C4-2B (cell line): Measurements from ENCODE around the gene HVCN1.

Experiments
- ZFX ChIP-seq: fragments of 450-650 bp; IDR thresholded peaks from 2 replicates; pipeline ENCODE4 v1.6.1; 2017
- TF ChIP-seq, protein P1 (sequence below): fragments of 450-650 bp; conservative IDR thresholded peaks from 2 replicates; pipeline ENCODE4 v1.5.1; 2017; ENCODE audit warnings: mild to moderate bottlenecking

DNA sequence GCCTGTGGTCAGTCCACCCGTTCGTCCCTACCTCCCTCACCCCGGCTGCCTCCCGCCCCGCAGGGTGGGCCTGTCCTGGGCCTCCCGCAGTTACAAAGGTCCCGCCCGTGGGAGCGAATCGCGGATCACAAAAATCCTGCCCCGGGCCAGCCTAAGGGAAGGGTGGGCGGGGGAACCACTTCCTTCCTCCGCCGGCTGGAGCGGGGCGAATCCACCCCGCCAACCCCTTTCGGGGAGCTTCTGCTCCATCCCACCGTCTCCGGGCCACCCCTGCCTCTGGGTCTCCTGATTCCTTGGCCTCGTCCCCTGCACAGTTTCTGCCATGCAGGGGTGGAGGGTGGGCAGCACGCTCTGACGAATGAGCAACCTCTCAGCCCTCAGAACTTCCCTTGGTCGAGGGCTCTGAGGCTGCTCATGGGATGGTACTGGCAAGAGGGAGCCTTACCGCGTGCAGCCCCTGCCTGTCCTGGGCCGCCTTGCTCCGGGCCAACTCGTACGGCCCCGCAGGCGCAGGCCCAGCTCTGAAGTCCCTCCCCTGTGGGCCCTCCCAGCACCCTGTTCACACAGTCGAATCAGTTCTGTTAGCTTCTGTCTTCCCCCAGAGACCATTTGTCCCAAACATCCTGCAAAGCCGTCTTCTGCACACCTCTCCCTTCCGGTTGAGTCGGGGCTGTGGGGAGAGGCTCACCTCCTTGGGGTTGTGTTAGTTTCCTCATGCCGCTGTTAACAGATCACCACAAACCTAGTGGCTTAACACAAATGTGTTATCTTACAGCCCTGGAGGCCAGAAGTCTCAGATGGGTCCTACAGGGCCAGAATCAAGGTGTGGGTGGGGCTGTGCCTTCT, 589 bp upstream of the HVCN1 start:
- TF ChIP-seq, protein P1, sequence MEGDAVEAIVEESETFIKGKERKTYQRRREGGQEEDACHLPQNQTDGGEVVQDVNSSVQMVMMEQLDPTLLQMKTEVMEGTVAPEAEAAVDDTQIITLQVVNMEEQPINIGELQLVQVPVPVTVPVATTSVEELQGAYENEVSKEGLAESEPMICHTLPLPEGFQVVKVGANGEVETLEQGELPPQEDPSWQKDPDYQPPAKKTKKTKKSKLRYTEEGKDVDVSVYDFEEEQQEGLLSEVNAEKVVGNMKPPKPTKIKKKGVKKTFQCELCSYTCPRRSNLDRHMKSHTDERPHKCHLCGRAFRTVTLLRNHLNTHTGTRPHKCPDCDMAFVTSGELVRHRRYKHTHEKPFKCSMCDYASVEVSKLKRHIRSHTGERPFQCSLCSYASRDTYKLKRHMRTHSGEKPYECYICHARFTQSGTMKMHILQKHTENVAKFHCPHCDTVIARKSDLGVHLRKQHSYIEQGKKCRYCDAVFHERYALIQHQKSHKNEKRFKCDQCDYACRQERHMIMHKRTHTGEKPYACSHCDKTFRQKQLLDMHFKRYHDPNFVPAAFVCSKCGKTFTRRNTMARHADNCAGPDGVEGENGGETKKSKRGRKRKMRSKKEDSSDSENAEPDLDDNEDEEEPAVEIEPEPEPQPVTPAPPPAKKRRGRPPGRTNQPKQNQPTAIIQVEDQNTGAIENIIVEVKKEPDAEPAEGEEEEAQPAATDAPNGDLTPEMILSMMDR, result no peak
- no peak for TF ChIP-seq ZFX
